IMR-90 (cell line): ENCODE results near the gene ARMH4. TPM values are rescaled to one million over a fixed set of nuclear protein-coding genes. Genes with fewer than 3 reads are reported as not detected.

Source experiments
- ATAC-seq: fragments of 200-7000 bp; cut with Tn5 transposase; 2 replicates; pipeline ENCODE4 v1.9.1; 2020; ENCODE audit warnings: low read depth, mild to moderate bottlenecking, moderate library complexity
- BruUV-seq: library from RNA; stranded (reverse); fragments of 400-500 nt; replicated peaks from 2 replicates; lab custom pipeline; 2021; lab: Mats Ljungman, UMichigan
- CTCF ChIA-PET: fragments of 300-600 bp; formaldehyde crosslinking; extraction: SDS; loops from one replicate; lab custom pipeline; 2021; ENCODE audit warnings: antibody characterized with exemption; lab: Yijun Ruan, JAX
- POLR2A ChIA-PET: fragments of 300-600 bp; sonication (Branson Sonifier 250); formaldehyde crosslinking; loops from one replicate; lab custom pipeline; 2022; ENCODE audit warnings: antibody characterized with exemption; ENCODE audit not compliant: unreplicated experiment; lab: Charles Lee
- DNase-seq: peaks from one replicate; pipeline ENCODE4 v3.0.0; 2013
- H2AFZ ChIP-seq: replicated peaks from 2 replicates; pipeline ENCODE3; 2013; ENCODE audit warnings: low read length, mild to moderate bottlenecking; ENCODE audit not compliant: poor library complexity
- H2AK5ac ChIP-seq: 2 replicates; pipeline ENCODE4 v1.6.1; 2013; ENCODE audit warnings: low read depth, low read length, inconsistent platforms
- H2AK9ac ChIP-seq: replicated peaks from 2 replicates; pipeline ENCODE3; 2013; ENCODE audit warnings: mild to moderate bottlenecking, low read depth, low read length, moderate library complexity; ENCODE audit not compliant: poor library complexity
- H2BK120ac ChIP-seq: 2 replicates; pipeline ENCODE4 v1.6.1; 2013; ENCODE audit warnings: low read depth, low read length, inconsistent platforms
- H2BK15ac ChIP-seq: 3 replicates; pipeline ENCODE4 v1.6.1; 2013; ENCODE audit warnings: low read depth, low read length, inconsistent platforms
- H2BK20ac ChIP-seq: 2 replicates; pipeline ENCODE4 v1.6.1; 2013; ENCODE audit warnings: low read depth, mild to moderate bottlenecking, inconsistent platforms, low read length, moderate library complexity
- H2BK5ac ChIP-seq: 2 replicates; pipeline ENCODE4 v1.6.1; 2013; ENCODE audit warnings: mild to moderate bottlenecking, low read depth, low read length, inconsistent platforms; ENCODE audit not compliant: poor library complexity, severe bottlenecking
- H3K14ac ChIP-seq: replicated peaks from 2 replicates; pipeline ENCODE4 v1.6.1; 2013; ENCODE audit warnings: low read depth, low read length, inconsistent platforms
- H3K18ac ChIP-seq: 2 replicates; pipeline ENCODE4 v1.6.1; 2013; ENCODE audit warnings: low read depth, low read length, control low read depth
- H3K23ac ChIP-seq: 2 replicates; pipeline ENCODE4 v1.6.1; 2013; ENCODE audit warnings: low read depth, low read length, inconsistent platforms
- H3K27ac ChIP-seq: 2 replicates; pipeline ENCODE4 v1.5.1; 2013; ENCODE audit warnings: mild to moderate bottlenecking, control low read depth, low read length; ENCODE audit not compliant: insufficient read depth
- H3K27me3 ChIP-seq: 2 replicates; pipeline ENCODE4 v1.6.1; 2013; ENCODE audit warnings: low read length; ENCODE audit not compliant: control insufficient read depth, insufficient read depth
- H3K36me3 ChIP-seq: 2 replicates; pipeline ENCODE4 v1.6.1; 2013; ENCODE audit warnings: low read length, mixed read lengths; ENCODE audit not compliant: control insufficient read depth, insufficient read depth
- H3K4ac ChIP-seq: 2 replicates; pipeline ENCODE4 v1.6.1; 2013; ENCODE audit warnings: low read depth, low read length, inconsistent platforms
- H3K4me1 ChIP-seq: 2 replicates; pipeline ENCODE4 v1.6.1; 2013; ENCODE audit warnings: low read length, mixed read lengths; ENCODE audit not compliant: control insufficient read depth, insufficient read depth
- H3K4me2 ChIP-seq: 2 replicates; pipeline ENCODE4 v1.6.1; 2013; ENCODE audit warnings: low read depth, mild to moderate bottlenecking, control low read depth, low read length, moderate library complexity
- H3K4me3 ChIP-seq: 2 replicates; pipeline ENCODE4 v1.5.1; 2013; ENCODE audit warnings: low read depth, mild to moderate bottlenecking, control low read depth, low read length, moderate library complexity; ENCODE audit not compliant: insufficient read depth
- H3K56ac ChIP-seq: 2 replicates; pipeline ENCODE4 v1.6.1; 2013; ENCODE audit warnings: low read length, inconsistent platforms; ENCODE audit not compliant: insufficient read depth; ENCODE audit errors: extremely low read depth
- H3K79me1 ChIP-seq, 2 experiments: 2 replicates each; pipeline ENCODE4 v1.6.1; 2013; ENCODE audit warnings: low read length in 2 of 2, inconsistent platforms in 1 of 2, low read depth in 1 of 2
- H3K9ac ChIP-seq: 2 replicates; pipeline ENCODE4 v1.6.1; 2013; ENCODE audit warnings: low read depth, low read length, control low read depth
- H3K9me1 ChIP-seq: 2 replicates; pipeline ENCODE4 v1.6.1; 2013; ENCODE audit warnings: low read length, inconsistent platforms; ENCODE audit not compliant: insufficient read depth
- H3K9me3 ChIP-seq: 2 replicates; pipeline ENCODE4 v1.6.1; 2013; ENCODE audit warnings: low read length; ENCODE audit not compliant: control insufficient read depth, insufficient read depth
- H4K20me1 ChIP-seq: 2 replicates; pipeline ENCODE4 v1.6.1; 2013; ENCODE audit warnings: low read length, inconsistent platforms; ENCODE audit not compliant: insufficient read depth
- H4K5ac ChIP-seq: 2 replicates; pipeline ENCODE4 v1.6.1; 2013; ENCODE audit warnings: mild to moderate bottlenecking, low read depth, low read length, control low read depth
- H4K8ac ChIP-seq, 2 experiments: 2 replicates each; pipeline ENCODE4 v1.6.1; 2013; ENCODE audit warnings: low read depth in 2 of 2, low read length in 2 of 2, control low read depth in 1 of 2, inconsistent platforms in 1 of 2
- H4K91ac ChIP-seq: 2 replicates; pipeline ENCODE4 v1.6.1; 2013; ENCODE audit warnings: low read depth, low read length, inconsistent platforms; ENCODE audit not compliant: insufficient read depth
- BHLHE40 ChIP-seq: fragments of 150-350 bp; IDR thresholded peaks from 2 replicates; pipeline ENCODE4 v1.6.1; 2016; ENCODE audit warnings: mild to moderate bottlenecking, low read depth, low read length
- CEBPB ChIP-seq: IDR thresholded peaks from 2 replicates; pipeline ENCODE4 v1.6.1; 2012; ENCODE audit warnings: low read depth, low read length, improper control_type of control experiment
- CHD1 ChIP-seq: IDR thresholded peaks from 2 replicates; pipeline ENCODE4 v1.6.1; 2012; ENCODE audit warnings: low read depth, low read length, improper control_type of control experiment
- FOS ChIP-seq: fragments of 150-350 bp; IDR thresholded peaks from 2 replicates; pipeline ENCODE4 v1.6.1; 2016; ENCODE audit warnings: low read depth, low read length
- MAFK ChIP-seq: IDR thresholded peaks from 2 replicates; pipeline ENCODE4 v1.6.1; 2012; ENCODE audit warnings: low read depth, low read length, improper control_type of control experiment
- MAZ ChIP-seq: IDR thresholded peaks from 2 replicates; pipeline ENCODE4 v1.6.1; 2012; ENCODE audit warnings: low read depth, mild to moderate bottlenecking, low read length, improper control_type of control experiment, moderate library complexity, borderline replicate concordance
- MXI1 ChIP-seq: IDR thresholded peaks from 2 replicates; pipeline ENCODE4 v1.6.1; 2012; ENCODE audit warnings: low read depth, mild to moderate bottlenecking, low read length, moderate library complexity, borderline replicate concordance
- NFE2L2 ChIP-seq: fragments of 150-350 bp; IDR thresholded peaks from 2 replicates; pipeline ENCODE4 v1.6.1; 2016; ENCODE audit warnings: low read depth, mild to moderate bottlenecking, low read length
- POLR2A ChIP-seq: IDR thresholded peaks from 2 replicates; pipeline ENCODE4 v1.6.1; 2012; ENCODE audit warnings: mild to moderate bottlenecking, low read depth, low read length
- RAD21 ChIP-seq: IDR thresholded peaks from 2 replicates; pipeline ENCODE4 v1.6.1; 2012; ENCODE audit warnings: low read length, improper control_type of control experiment
- RCOR1 ChIP-seq: IDR thresholded peaks from 2 replicates; pipeline ENCODE4 v1.6.1; 2012; ENCODE audit warnings: mild to moderate bottlenecking, low read length, improper control_type of control experiment; ENCODE audit not compliant: insufficient replicate concordance
- RFX5 ChIP-seq: IDR thresholded peaks from 2 replicates; pipeline ENCODE4 v1.8.0; 2012; ENCODE audit warnings: low read depth, mild to moderate bottlenecking, low read length, moderate library complexity
- SMC3 ChIP-seq: fragments of 150-350 bp; IDR thresholded peaks from 2 replicates; pipeline ENCODE4 v1.6.1; 2016; ENCODE audit warnings: low read depth, mild to moderate bottlenecking, antibody characterized with exemption, low read length, moderate library complexity
- WGBS, 2 experiments: methylation state at CpG; one replicate each; pipeline versions ENCODE4 v1.1.5 to v1.1.7; 2013; ENCODE audit warnings: missing lambda C conversion rate in 2 of 2; ENCODE audit not compliant: insufficient read length in 1 of 2; ENCODE audit errors: extremely low coverage in 2 of 2; 5-methylcytosine and 5-hydroxymethylcytosine counted together
- dilution Hi-C: fragments of 300-500 bp; cut with HindIII; formaldehyde crosslinking; loops from one replicate; pipeline ENCODE4 v1.14.3; 2018; ENCODE audit warnings: low sequenced_read_pairs; ENCODE audit not compliant: unreplicated experiment
- in situ Hi-C: fragments of 300-500 bp; cut with MboI; formaldehyde crosslinking; loops from 3 replicates; pipeline ENCODE4 v1.14.3; 2019; ENCODE audit warnings: low sequenced_read_pairs, inconsistent platforms, mixed read lengths
- intact Hi-C: fragments of 100-400 bp; cut with micrococcal nuclease; formaldehyde crosslinking; loops from 2 replicates; pipeline ENCODE4 v1.10.0; 2022
- polyA plus RNA-seq, 3 experiments: library from polyadenylated mRNA; depleted of rRNA; stranded (reverse); fragments of >200 nt; gene quantifications; 2 replicates each; pipeline ENCODE4 v1.2.3, GENCODE V29; 2012; ENCODE audit warnings: low replicate concordance in 1 of 3
- total RNA-seq: library from RNA; depleted of rRNA; stranded (reverse); fragments of >200 nt; gene quantifications from 2 replicates; pipeline ENCODE4 v1.2.3, GENCODE V29; 2012
- TF ChIP-seq, protein P1 (sequence below): conservative IDR thresholded peaks from 2 replicates; pipeline ENCODE4 v1.5.1; 2012; ENCODE audit warnings: mild to moderate bottlenecking, low read depth, low read length, improper control_type of control experiment
- TF ChIP-seq, protein P2 (sequence below): fragments of 150-350 bp; IDR thresholded peaks from 2 replicates; pipeline ENCODE4 v1.6.1; 2016; ENCODE audit warnings: low read depth, mild to moderate bottlenecking, low read length, moderate library complexity, borderline replicate concordance

The ARMH4 gene
- total and polyA plus RNA-seq, 2 of the 4 experiments (the other 2 are of a cell fraction) = 4.6 to 5.6 TPM

DNA sequence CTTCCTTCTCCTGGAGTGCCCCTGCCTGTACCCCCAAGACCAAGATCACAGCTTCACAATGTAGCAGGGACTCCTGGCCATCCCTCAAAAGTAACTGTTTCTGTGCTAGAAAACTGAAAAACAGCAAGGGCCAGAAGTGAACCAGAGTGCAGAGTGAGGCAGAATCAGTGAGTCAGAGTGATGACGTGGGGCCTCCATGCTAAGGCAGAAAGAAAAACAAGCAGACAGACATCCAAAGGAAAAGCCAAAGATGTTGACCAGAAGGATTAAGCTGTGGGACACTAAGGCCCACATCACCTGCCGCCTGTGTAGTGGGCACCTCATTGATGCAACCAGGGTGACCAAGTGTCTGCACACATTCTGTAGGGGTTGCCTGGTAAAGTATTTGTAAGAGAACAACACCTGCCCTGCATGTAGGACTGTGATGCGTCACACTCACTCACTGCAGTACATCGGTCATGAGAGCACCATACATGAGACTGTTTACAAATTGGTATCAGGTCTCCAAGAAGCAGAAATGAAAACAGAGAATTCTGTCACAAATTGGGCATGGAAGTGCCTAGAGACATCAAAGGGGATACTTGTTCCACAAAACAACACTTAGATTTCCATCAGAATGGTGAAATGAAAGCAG is 51.2 kb downstream of the ARMH4 start:
- no TSS peak for BruUV-seq
- H3K4me1 ChIP-seq = peaks cover 4% of the 10 kb centered on the region; the same call in 1 of the 2 replicates
- no peaks in the 10 kb centered on the region; the same call in 1 of the 2 replicates for H3K9me1 ChIP-seq
- H4K20me1 ChIP-seq = no peaks in the 10 kb centered on the region
- in situ Hi-C loops (loop anchor here (25.0 kb wide), 1 partner anchor 286 kb away; the partner anchor contains the start of gene TOMM20L), intact Hi-C loops (loop anchor here (10.0 kb wide), 1 partner anchor 294 kb away; the partner anchor contains the start of gene TOMM20L), dilution Hi-C loops (no loop called here)
- DNase-seq (peak; percentile 80), ATAC-seq (peak; percentile 76)
- no peak overlapping the region for H3K18ac ChIP-seq
- H4K5ac ChIP-seq = no peak overlapping the region
- H2BK20ac ChIP-seq = no peak overlapping the region
- no peak overlapping the region for H3K23ac ChIP-seq
- H4K91ac ChIP-seq = no peak overlapping the region
- H2AK5ac ChIP-seq = no peak overlapping the region
- no peaks in the 10 kb centered on the region for H3K79me1 ChIP-seq
- H3K27me3 ChIP-seq = peaks cover 24% of the 10 kb centered on the region
- no peak overlapping the region for H3K4ac ChIP-seq
- H2BK15ac ChIP-seq = no peak overlapping the region
- 0 out of 2 replicates have a peak overlapping the region, but pooled peaks have one; percentile 1 for H3K4me2 ChIP-seq
- no peak overlapping the region for H3K27ac ChIP-seq
- H3K9me3 ChIP-seq = no peaks in the 10 kb centered on the region
- H3K36me3 ChIP-seq = no peaks in the 10 kb centered on the region
- ChIA-PET POLR2A (no interaction called here), CTCF (interaction anchor here (0.6 kb wide), 1 partner anchor 60 kb away, joined by 3 read pairs; no protein-coding TSS in a partner anchor)
- no peak overlapping the region for H3K56ac ChIP-seq
- no peak overlapping the region for H3K9ac ChIP-seq
- no peak overlapping the region for H4K8ac ChIP-seq
- H2BK120ac ChIP-seq = 0 out of 2 replicates have a peak overlapping the region, but pooled peaks have one; percentile 45
- no peak overlapping the region for H2AK9ac ChIP-seq
- no peak overlapping the region for H3K4me3 ChIP-seq
- WGBS, 2 experiments = 52% methylated on average over 3 of the region's 4 CpGs; no CpG with 5 or more reads in 1 of the 2 experiments
- H2AFZ ChIP-seq = peak overlapping the region; percentile 85
- H2BK5ac ChIP-seq = no peak overlapping the region
- H3K14ac ChIP-seq = no peak overlapping the region
- TF ChIP-seq MAZ = no peak
- TF ChIP-seq, protein P1, sequence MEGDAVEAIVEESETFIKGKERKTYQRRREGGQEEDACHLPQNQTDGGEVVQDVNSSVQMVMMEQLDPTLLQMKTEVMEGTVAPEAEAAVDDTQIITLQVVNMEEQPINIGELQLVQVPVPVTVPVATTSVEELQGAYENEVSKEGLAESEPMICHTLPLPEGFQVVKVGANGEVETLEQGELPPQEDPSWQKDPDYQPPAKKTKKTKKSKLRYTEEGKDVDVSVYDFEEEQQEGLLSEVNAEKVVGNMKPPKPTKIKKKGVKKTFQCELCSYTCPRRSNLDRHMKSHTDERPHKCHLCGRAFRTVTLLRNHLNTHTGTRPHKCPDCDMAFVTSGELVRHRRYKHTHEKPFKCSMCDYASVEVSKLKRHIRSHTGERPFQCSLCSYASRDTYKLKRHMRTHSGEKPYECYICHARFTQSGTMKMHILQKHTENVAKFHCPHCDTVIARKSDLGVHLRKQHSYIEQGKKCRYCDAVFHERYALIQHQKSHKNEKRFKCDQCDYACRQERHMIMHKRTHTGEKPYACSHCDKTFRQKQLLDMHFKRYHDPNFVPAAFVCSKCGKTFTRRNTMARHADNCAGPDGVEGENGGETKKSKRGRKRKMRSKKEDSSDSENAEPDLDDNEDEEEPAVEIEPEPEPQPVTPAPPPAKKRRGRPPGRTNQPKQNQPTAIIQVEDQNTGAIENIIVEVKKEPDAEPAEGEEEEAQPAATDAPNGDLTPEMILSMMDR = no peak
- TF ChIP-seq FOS = peak; percentile 54
- no peak for TF ChIP-seq SMC3
- TF ChIP-seq CEBPB = 0 out of 2 replicates have a peak, but pooled peaks have one; percentile 29
- no peak for TF ChIP-seq RCOR1
- no peak for TF ChIP-seq MAFK
- TF ChIP-seq NFE2L2 = no peak
- TF ChIP-seq RAD21 = no peak
- TF ChIP-seq, protein P2, sequence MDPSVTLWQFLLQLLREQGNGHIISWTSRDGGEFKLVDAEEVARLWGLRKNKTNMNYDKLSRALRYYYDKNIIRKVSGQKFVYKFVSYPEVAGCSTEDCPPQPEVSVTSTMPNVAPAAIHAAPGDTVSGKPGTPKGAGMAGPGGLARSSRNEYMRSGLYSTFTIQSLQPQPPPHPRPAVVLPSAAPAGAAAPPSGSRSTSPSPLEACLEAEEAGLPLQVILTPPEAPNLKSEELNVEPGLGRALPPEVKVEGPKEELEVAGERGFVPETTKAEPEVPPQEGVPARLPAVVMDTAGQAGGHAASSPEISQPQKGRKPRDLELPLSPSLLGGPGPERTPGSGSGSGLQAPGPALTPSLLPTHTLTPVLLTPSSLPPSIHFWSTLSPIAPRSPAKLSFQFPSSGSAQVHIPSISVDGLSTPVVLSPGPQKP = no peak
- no peak for TF ChIP-seq RFX5
- no peak for TF ChIP-seq POLR2A
- no peak for TF ChIP-seq MXI1
- TF ChIP-seq CHD1 = no peak
- 0 out of 2 replicates have a peak, but pooled peaks have one; percentile 41 for TF ChIP-seq BHLHE40
